ENCODE measurements around the gene C4orf51. TPM values are rescaled to one million over a fixed set of nuclear protein-coding genes. Genes with fewer than 3 reads are reported as not detected.

C4orf51 gene
- total and polyA plus RNA-seq, 4 donors = not detected

GRCh38 chr4:145716661-145717200 is 36.8 kb downstream of the C4orf51 start:
- H3K27ac ChIP-seq (ENCODE audit: low read depth in 1 of 2, low read length in 2 of 2) = no peak overlapping the region

More at GRCh38 chr4:145716661-145717200, 36.8 kb downstream of the C4orf51 start:
- no peak overlapping the region for H3K4me3 ChIP-seq (ENCODE audit: low read depth in 1 of 3, low read length in 3 of 3)
- H3K36me3 ChIP-seq (ENCODE audit: control insufficient read depth in 4 of 4, insufficient read depth in 3 of 4, low read depth in 1 of 4, low read length in 3 of 4) = no peaks in the 10 kb centered on the region
- no peak overlapping the region for H3K9ac ChIP-seq (ENCODE audit: low read depth in 1 of 2, low read length in 2 of 2)
- no peaks in the 10 kb centered on the region for H3K4me1 ChIP-seq (ENCODE audit: control insufficient read depth in 4 of 4, insufficient read depth in 4 of 4, low read length in 3 of 4)
- DNase-seq (ENCODE audit: low spot score) = no peak
- WGBS = 88% methylated on average over 1 of the region's 1 CpG
- no peaks in the 10 kb centered on the region for H3K27me3 ChIP-seq (ENCODE audit: control insufficient read depth in 4 of 4, insufficient read depth in 4 of 4, low read length in 3 of 4)
- no peaks in the 10 kb centered on the region for H3K9me3 ChIP-seq (ENCODE audit: control insufficient read depth in 4 of 4, low read length in 3 of 4)
- no peak for TF ChIP-seq FOXA2 (IDR thresholded peaks at IDR 0.05)
- TF ChIP-seq RAD21 (IDR thresholded peaks at IDR 0.05) = no peak
- no peak for TF ChIP-seq RXRA (IDR thresholded peaks at IDR 0.05)
- no peak for TF ChIP-seq REST (IDR thresholded peaks at IDR 0.05)
- no peak for TF ChIP-seq JUND (IDR thresholded peaks at IDR 0.05)
- TF ChIP-seq GABPA (IDR thresholded peaks at IDR 0.05 in 1 of 2, conservative IDR thresholded peaks at IDR 0.05 in 1 of 2) = no peak
- no peak for TF ChIP-seq YY1 (IDR thresholded peaks at IDR 0.05)
- TF ChIP-seq NR2F2 (IDR thresholded peaks at IDR 0.05) = no peak
- no peak for TF ChIP-seq FOXA1 (IDR thresholded peaks at IDR 0.05)
- no peak for TF ChIP-seq ATF3 (IDR thresholded peaks at IDR 0.05)
- TF ChIP-seq CTCF (IDR thresholded peaks at IDR 0.05; ENCODE audit: low read depth, low read length, missing input control) = no peak
- no peak for TF ChIP-seq HNF4A (conservative IDR thresholded peaks at IDR 0.05)
- TF ChIP-seq MAX (IDR thresholded peaks at IDR 0.05) = no peak
- no peak for TF ChIP-seq HNF4G (IDR thresholded peaks at IDR 0.05)
- TF ChIP-seq EGR1 (IDR thresholded peaks at IDR 0.05; ENCODE audit: low read depth in 2 of 2) = no peak

All from liver (tissue), 9 donors.